ENCODE measurements around the gene HRNR. TPM values are rescaled to one million over a fixed set of nuclear protein-coding genes. Genes with fewer than 3 reads are reported as not detected.

The HRNR gene
- total RNA-seq, 1 donor from 2014 or later: 2.2 TPM

Other genes with a start within 250 kb of the HRNR start
- 108 TPM for gene S100A10, start 230.3 kb downstream of the HRNR start, total RNA-seq (ENCODE audit: insufficient read depth, low replicate concordance)
- 29.1 TPM for gene S100A11, start 187.2 kb downstream of the HRNR start, total RNA-seq (ENCODE audit: insufficient read depth, low replicate concordance)
- gene TCHHL1, start 135.1 kb downstream of the HRNR start, total RNA-seq (ENCODE audit: insufficient read depth, low replicate concordance): 6.5 TPM
- 0.96 TPM for gene TCHH, start 108.7 kb downstream of the HRNR start, total RNA-seq (ENCODE audit: insufficient read depth, low replicate concordance)
- gene RPTN, start 65.0 kb downstream of the HRNR start, total RNA-seq (ENCODE audit: insufficient read depth, low replicate concordance): 1.7 TPM
- 1.7 TPM for gene FLG, start 101.0 kb upstream of the HRNR start, total RNA-seq (ENCODE audit: insufficient read depth, low replicate concordance)
- gene FLG2, start 135.8 kb upstream of the HRNR start, total RNA-seq (ENCODE audit: insufficient read depth, low replicate concordance): 2.4 TPM
- 0.72 TPM for gene CRNN, start 190.1 kb upstream of the HRNR start, total RNA-seq (ENCODE audit: insufficient read depth, low replicate concordance)